Fibroblast of lung (primary cell): ENCODE measurements around the gene BIRC5. TPM values are rescaled to one million over a fixed set of nuclear protein-coding genes. Genes with fewer than 3 reads are reported as not detected.
A peak's percentile ranks its signal among the peaks of the same experiment; 100 is the strongest.

ENCODE experiments used
- DNase-seq, 2 donors: peaks; one replicate each; pipeline versions ENCODE4 v3.0.0 to v3.0.0-alpha.2; 2010; ENCODE audit warnings: low read depth in 2 of 2
- H2AFZ ChIP-seq: 2 replicates; pipeline ENCODE4 v1.5.1; 2012; ENCODE audit warnings: low read length, control low read depth, inconsistent platforms
- H3K27ac ChIP-seq: 2 replicates; pipeline ENCODE4 v1.5.1; 2011; ENCODE audit warnings: low read length, control low read depth; ENCODE audit not compliant: insufficient read depth
- H3K27me3 ChIP-seq: 2 replicates; pipeline ENCODE4 v1.5.1; 2011; ENCODE audit warnings: mild to moderate bottlenecking, low read length; ENCODE audit not compliant: control insufficient read depth, insufficient read depth
- H3K36me3 ChIP-seq: 2 replicates; pipeline ENCODE4 v1.5.1; 2011; ENCODE audit warnings: low read length; ENCODE audit not compliant: control insufficient read depth, insufficient read depth
- H3K4me1 ChIP-seq: 2 replicates; pipeline ENCODE4 v1.5.1; 2011; ENCODE audit warnings: low read length; ENCODE audit not compliant: control insufficient read depth, insufficient read depth; ENCODE audit errors: extremely low read depth
- H3K4me2 ChIP-seq: 2 replicates; pipeline ENCODE4 v1.5.1; 2011; ENCODE audit warnings: low read length, control low read depth; ENCODE audit not compliant: insufficient read depth; ENCODE audit errors: extremely low read depth
- H3K4me3 ChIP-seq, 4 experiments: fragments of 200-600 bp in 1 of 4; sonication (generic) in 1 of 4; replicated peaks in 1 of 4; 2 replicates each; pipeline ENCODE4 v1.5.1; 2011 to 2016; ENCODE audit warnings: low read length in 4 of 4, low read depth in 3 of 4, mild to moderate bottlenecking in 3 of 4, control low read depth in 2 of 4, inconsistent platforms in 1 of 4, mixed read lengths in 1 of 4; ENCODE audit not compliant: insufficient read depth in 1 of 4; ENCODE audit errors: control extremely low read depth in 1 of 4
- H3K79me2 ChIP-seq: 2 replicates; pipeline ENCODE4 v1.5.1; 2012; ENCODE audit warnings: mild to moderate bottlenecking, low read length, inconsistent platforms; ENCODE audit not compliant: control insufficient read depth, insufficient read depth
- H3K9ac ChIP-seq: 2 replicates; pipeline ENCODE4 v1.5.1; 2011; ENCODE audit warnings: mild to moderate bottlenecking, low read length, control low read depth; ENCODE audit not compliant: insufficient read depth
- H3K9me3 ChIP-seq: 2 replicates; pipeline ENCODE4 v1.5.1; 2012; ENCODE audit warnings: low read depth, low read length; ENCODE audit not compliant: control insufficient read depth, insufficient read depth
- H4K20me1 ChIP-seq: 2 replicates; pipeline ENCODE4 v1.5.1; 2011; ENCODE audit warnings: low read length; ENCODE audit not compliant: control insufficient read depth, insufficient read depth; ENCODE audit errors: extremely low read depth
- EZH2 ChIP-seq: IDR thresholded peaks from 2 replicates; pipeline ENCODE4 v1.5.1; 2012; ENCODE audit warnings: low read length, control low read depth, mild to moderate bottlenecking; ENCODE audit errors: missing control alignments
- polyA plus RNA-seq, 2 donors: library from polyadenylated mRNA; depleted of rRNA in 1 of 2; stranded (reverse) in 1 of 2; unstranded in 1 of 2; fragments of >200 nt; gene quantifications; 2 replicates each; pipeline ENCODE4 v1.2.1, GENCODE V29; 2011 to 2012; ENCODE audit warnings: missing spikeins in 1 of 2
- total RNA-seq: library from RNA; depleted of rRNA; stranded (reverse); fragments of >200 nt; gene quantifications from 2 replicates; pipeline ENCODE4 v1.2.1, GENCODE V29; 2014
- TF ChIP-seq, protein P1 (sequence below), 2 donors: IDR thresholded peaks in 1 of 2; conservative IDR thresholded peaks in 1 of 2; 1 replicate in 1 of 2; 2 replicates in 1 of 2; pipeline ENCODE4 v1.5.1; 2011 to 2012; ENCODE audit warnings: low read length in 2 of 2, control low read depth in 1 of 2, inconsistent platforms in 1 of 2, low read depth in 1 of 2, mild to moderate bottlenecking in 1 of 2

BIRC5 gene
- total and polyA plus RNA-seq, 2 donors (not counting 1 experiment from before 2014, with no cell fraction given): 11.1 to 28.6 TPM

DNA sequence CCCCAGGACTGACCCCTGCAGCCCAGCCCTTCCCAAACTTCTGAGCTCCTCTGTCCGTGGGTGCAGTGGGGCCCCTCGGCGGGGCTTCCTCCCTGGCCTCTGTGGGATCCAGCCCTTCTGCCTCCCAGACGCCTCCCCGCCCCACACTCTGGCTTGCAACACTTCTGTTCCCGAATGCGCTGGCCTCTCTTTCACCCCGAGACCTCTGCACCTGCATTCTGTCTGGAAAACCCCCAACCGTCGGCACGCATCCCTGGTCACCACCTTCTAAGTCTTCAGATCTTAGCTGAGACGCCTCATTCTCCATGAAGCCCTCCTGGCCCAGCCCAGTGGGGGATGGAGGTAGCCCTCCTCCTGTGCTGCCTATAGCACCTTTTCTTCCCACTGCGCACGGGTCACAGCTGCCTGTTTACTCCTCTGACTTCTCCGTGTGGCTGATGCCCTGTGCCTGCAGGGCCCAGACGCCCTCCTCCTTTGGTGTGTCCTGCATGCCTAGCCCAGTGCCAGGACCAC, 43.8 kb downstream of the BIRC5 start:
- Histone ChIP-seq H3K27ac (no peak overlapping the region), H3K79me2 (no peaks in the 10 kb centered on the region), H3K4me2 (no peak overlapping the region), H3K27me3 (peaks cover 2% of the 10 kb centered on the region), H4K20me1 (no peaks in the 10 kb centered on the region), H3K4me1 (no peaks in the 10 kb centered on the region), H3K36me3 (no peaks in the 10 kb centered on the region), H3K9me3 (no peaks in the 10 kb centered on the region), H3K9ac (no peak overlapping the region), H2AFZ (no peak overlapping the region), H3K4me3 (no peak overlapping the region)
- TF ChIP-seq, protein P1, sequence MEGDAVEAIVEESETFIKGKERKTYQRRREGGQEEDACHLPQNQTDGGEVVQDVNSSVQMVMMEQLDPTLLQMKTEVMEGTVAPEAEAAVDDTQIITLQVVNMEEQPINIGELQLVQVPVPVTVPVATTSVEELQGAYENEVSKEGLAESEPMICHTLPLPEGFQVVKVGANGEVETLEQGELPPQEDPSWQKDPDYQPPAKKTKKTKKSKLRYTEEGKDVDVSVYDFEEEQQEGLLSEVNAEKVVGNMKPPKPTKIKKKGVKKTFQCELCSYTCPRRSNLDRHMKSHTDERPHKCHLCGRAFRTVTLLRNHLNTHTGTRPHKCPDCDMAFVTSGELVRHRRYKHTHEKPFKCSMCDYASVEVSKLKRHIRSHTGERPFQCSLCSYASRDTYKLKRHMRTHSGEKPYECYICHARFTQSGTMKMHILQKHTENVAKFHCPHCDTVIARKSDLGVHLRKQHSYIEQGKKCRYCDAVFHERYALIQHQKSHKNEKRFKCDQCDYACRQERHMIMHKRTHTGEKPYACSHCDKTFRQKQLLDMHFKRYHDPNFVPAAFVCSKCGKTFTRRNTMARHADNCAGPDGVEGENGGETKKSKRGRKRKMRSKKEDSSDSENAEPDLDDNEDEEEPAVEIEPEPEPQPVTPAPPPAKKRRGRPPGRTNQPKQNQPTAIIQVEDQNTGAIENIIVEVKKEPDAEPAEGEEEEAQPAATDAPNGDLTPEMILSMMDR (conservative IDR thresholded peaks at IDR 0.05 in 1 of 2, IDR thresholded peaks at IDR 0.05 in 1 of 2; ENCODE audit: low read depth in 1 of 2, low read length in 2 of 2): no peak
- TF ChIP-seq EZH2: no peak
- DNase-seq: peak in 1 of 2 donors; percentile 32

DNA sequence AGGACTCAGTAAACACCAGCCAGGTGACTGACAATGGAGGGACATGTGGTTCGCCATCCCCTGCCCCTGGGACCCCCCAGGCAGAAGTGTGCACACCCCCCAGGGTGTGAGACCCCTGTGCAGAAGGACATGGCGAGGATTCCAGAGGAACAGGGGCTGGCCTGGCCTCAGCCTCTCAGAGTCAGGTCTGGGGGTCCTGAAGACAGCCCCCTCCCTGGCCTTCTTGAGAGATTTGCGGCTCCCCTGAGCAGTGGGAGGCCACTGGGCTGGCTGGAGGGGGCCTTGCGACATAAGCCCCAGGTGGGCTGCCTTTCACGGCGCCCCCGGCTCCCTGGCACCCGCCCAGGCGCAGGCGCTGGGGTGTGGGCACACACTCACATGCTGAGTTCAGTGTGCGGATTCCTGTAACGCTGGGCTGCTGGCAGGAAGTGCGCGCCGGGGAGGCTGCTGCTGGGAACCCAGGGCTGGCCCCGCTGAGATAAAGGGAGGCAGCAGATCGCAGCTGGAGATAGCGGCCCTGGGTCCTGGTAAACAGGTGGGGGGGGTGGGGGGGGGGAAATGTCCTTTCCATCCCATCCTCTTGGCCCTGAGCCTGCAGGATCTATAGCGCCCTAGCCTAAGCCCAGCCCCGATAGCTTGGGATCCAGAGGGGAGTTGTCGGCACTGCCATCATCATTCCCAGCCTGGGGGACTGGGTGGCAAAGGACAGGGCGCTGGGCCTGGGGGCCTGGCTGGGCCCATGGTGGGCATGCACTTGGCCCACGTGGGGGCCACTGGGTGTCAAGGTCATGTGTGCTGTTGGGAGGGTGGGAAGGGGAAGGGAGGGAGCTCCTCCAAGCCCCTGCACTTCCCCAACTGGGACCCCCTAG, 44.5 kb downstream of the BIRC5 start:
- no peaks in the 10 kb centered on the region for H3K79me2 ChIP-seq
- no peak overlapping the region for H3K4me2 ChIP-seq
- peaks cover 2% of the 10 kb centered on the region for H3K27me3 ChIP-seq
- H3K36me3 ChIP-seq: no peaks in the 10 kb centered on the region
- H3K9me3 ChIP-seq: no peaks in the 10 kb centered on the region
- no peak overlapping the region for H3K27ac ChIP-seq
- H4K20me1 ChIP-seq: no peaks in the 10 kb centered on the region
- H3K9ac ChIP-seq: no peak overlapping the region
- H2AFZ ChIP-seq: no peak overlapping the region
- peak; percentile 23 to 32 for DNase-seq
- H3K4me1 ChIP-seq: no peaks in the 10 kb centered on the region
- TF ChIP-seq EZH2: no peak
- no peak overlapping the region for H3K4me3 ChIP-seq

DNA sequence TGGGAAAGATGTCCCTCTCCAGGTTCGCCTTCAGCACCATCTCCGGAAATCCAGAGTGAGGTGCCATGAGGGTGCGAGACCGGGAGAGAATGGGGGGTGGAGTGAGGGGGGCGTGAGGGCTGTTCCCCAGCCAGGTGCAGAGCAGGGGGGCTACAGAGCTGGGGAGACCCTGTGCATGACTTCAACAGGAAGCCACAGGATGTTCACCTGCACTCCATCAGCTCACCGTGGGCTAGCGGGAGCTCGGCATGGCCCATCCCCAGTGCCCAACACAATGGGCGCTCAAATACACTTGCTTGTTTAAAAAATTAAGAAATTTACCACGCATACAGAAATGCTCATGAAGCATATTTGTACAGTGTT, 45.1 kb downstream of the BIRC5 start:
- H3K4me1 ChIP-seq: no peaks in the 10 kb centered on the region
- H3K9ac ChIP-seq: no peak overlapping the region
- H3K9me3 ChIP-seq: no peaks in the 10 kb centered on the region
- H3K4me3 ChIP-seq: no peak overlapping the region
- TF ChIP-seq EZH2: no peak
- TF ChIP-seq, protein P1 (conservative IDR thresholded peaks at IDR 0.05 in 1 of 2, IDR thresholded peaks at IDR 0.05 in 1 of 2; ENCODE audit: low read depth in 1 of 2, low read length in 2 of 2): no peak
- no peaks in the 10 kb centered on the region for H4K20me1 ChIP-seq
- no peak overlapping the region for H3K4me2 ChIP-seq
- H3K36me3 ChIP-seq: no peaks in the 10 kb centered on the region
- no peaks in the 10 kb centered on the region for H3K79me2 ChIP-seq
- H3K27me3 ChIP-seq: peaks cover 2% of the 10 kb centered on the region
- no peak overlapping the region for H3K27ac ChIP-seq
- no peak overlapping the region for H2AFZ ChIP-seq
- no peak for DNase-seq
